ENCODE data around the gene RNF215.
"Not testable (repeated sequence)": the region's sequence is repeated elsewhere in the genome, so short reads cannot be mapped to it uniquely, and the experiment has no call there.

RNF215 gene

DNA sequence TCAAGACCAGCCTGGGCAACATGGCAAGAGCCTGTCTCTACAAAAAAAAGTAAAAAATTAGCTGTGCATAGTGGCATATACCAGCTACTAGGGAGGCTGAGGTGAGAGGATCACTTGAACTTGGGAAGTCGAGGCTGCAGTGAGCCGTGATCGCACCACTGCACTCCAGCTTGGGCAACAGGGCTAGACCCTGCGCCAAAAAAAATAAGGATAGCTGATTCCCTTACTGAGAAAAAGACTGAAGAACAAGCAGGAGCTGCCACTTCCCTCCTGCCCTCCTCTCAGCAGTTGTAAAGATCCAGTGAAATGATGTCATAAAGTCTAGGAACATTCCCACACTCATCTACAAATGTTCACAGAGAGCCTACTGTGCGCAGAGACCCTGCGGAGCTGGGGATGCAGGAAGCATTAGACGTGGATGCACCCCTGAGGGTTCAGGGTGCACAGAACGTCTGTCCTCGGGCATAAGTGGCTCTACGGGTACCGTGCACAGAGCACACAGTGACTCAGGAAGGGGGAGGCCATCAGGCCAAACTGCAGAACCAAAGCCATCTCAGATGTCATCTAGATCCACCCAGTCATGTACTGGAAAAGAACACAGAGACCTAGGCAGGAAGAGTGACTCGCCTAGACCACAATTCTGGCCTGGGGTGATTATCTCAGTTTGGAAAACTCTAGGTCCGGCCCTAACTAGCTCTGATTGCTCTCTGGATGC is 21.3 kb upstream of the RNF215 start:
- Mint-ChIP-seq H3K36me3 (ENCODE audit: low read depth) (peaks cover 24% of the 10 kb centered on the region), H3K27ac (peak overlapping the region; percentile 66), H3K4me1 (peaks cover 34% of the 10 kb centered on the region), H3K9me3 (no peaks in the 10 kb centered on the region), H3K27me3 (ENCODE audit: low read depth, poor library complexity) (peaks cover 9% of the 10 kb centered on the region), H3K4me3 (no peak overlapping the region)
- TF ChIP-seq, protein P1, sequence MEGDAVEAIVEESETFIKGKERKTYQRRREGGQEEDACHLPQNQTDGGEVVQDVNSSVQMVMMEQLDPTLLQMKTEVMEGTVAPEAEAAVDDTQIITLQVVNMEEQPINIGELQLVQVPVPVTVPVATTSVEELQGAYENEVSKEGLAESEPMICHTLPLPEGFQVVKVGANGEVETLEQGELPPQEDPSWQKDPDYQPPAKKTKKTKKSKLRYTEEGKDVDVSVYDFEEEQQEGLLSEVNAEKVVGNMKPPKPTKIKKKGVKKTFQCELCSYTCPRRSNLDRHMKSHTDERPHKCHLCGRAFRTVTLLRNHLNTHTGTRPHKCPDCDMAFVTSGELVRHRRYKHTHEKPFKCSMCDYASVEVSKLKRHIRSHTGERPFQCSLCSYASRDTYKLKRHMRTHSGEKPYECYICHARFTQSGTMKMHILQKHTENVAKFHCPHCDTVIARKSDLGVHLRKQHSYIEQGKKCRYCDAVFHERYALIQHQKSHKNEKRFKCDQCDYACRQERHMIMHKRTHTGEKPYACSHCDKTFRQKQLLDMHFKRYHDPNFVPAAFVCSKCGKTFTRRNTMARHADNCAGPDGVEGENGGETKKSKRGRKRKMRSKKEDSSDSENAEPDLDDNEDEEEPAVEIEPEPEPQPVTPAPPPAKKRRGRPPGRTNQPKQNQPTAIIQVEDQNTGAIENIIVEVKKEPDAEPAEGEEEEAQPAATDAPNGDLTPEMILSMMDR (IDR thresholded peaks at IDR 0.05), result no peak
- DNase-seq, result no peak

DNA sequence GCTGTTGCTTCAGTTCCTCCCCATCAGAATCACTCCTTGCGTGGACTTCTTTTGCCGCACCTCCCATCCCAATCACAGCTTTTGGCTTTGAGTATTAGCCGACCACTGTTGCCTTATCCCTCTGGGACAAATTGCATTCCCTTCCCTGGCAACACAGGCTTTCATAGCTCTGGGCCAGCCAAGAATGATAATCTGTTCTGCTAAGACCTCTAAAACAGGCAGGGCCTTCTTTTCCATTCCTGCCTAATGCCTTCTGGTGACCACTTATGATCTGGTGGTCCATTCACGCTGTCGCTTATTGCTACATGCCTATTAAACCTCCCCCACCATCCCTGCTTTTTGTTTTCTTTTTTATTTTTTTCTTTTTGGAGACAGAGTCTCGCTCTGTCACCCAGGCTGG is 19.2 kb upstream of the RNF215 start:
- H3K4me1 Mint-ChIP-seq, result peaks cover 35% of the 10 kb centered on the region

DNA sequence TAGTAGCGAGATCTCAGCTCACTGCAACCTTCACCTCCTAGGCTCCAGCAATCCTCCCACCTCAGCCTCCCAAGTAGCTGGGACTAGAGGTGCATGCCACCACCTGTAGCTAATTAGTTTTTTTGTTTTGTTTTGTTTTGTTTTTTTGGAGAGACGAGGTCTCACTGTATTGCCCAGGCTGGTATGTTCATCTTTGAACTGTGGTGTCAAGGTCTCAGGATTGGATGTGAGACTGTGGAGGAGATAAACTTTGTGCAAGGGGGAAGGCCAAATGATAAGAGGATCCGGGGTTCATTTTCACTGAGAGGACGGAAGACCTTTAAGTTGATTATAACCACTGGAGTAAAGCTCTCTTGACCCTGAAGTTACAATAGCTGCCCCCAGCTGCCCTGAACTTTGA is 18.5 kb upstream of the RNF215 start:
- no peak for DNase-seq
- Mint-ChIP-seq H3K27me3 (ENCODE audit: low read depth, poor library complexity) (peaks cover 9% of the 10 kb centered on the region), H3K36me3 (ENCODE audit: low read depth) (peaks cover 16% of the 10 kb centered on the region), H3K9me3 (no peaks in the 10 kb centered on the region), H3K27ac (no peak overlapping the region), H3K4me1 (peaks cover 35% of the 10 kb centered on the region), H3K4me3 (no peak overlapping the region)
- TF ChIP-seq, protein P1 (IDR thresholded peaks at IDR 0.05), result no peak

More for the DNA sequence above, 19.2 kb upstream of the RNF215 start:
- no peak overlapping the region for H3K4me3 Mint-ChIP-seq
- peak overlapping the region; percentile 65 for H3K27ac Mint-ChIP-seq
- TF ChIP-seq, protein P1 (IDR thresholded peaks at IDR 0.05), result no peak
- peaks cover 9% of the 10 kb centered on the region for H3K27me3 Mint-ChIP-seq (ENCODE audit: low read depth, poor library complexity)
- H3K9me3 Mint-ChIP-seq, result no peaks in the 10 kb centered on the region
- DNase-seq, result no peak
- peaks cover 16% of the 10 kb centered on the region for H3K36me3 Mint-ChIP-seq (ENCODE audit: low read depth)

DNA sequence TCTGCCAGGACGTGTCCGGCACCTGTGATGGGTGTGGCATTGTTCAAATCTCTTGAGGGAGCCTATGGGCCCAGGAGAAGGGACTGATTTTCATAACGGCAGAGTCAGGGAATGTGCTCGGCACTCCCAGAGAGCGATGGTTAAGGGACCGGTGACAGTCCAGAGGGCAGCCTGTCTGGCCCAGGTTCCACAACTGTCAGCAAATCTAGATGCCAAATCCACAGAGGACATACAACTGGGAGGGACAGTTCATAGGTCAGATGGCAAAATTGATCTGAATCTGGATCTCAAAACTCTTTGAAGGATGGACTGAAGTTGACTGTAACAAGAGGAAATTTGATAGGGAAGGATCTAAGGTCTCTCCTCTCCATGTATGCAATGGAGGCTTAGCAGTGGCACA is 17.1 kb upstream of the RNF215 start:
- TF ChIP-seq, protein P1 (IDR thresholded peaks at IDR 0.05), result no peak
- H3K36me3 Mint-ChIP-seq (ENCODE audit: low read depth), result peaks cover 16% of the 10 kb centered on the region
- no peak for DNase-seq
- no peak overlapping the region for H3K27ac Mint-ChIP-seq
- peaks cover 9% of the 10 kb centered on the region for H3K27me3 Mint-ChIP-seq (ENCODE audit: low read depth, poor library complexity)
- H3K4me3 Mint-ChIP-seq, result no peak overlapping the region
- H3K4me1 Mint-ChIP-seq, result peaks cover 38% of the 10 kb centered on the region
- no peaks in the 10 kb centered on the region for H3K9me3 Mint-ChIP-seq

DNA sequence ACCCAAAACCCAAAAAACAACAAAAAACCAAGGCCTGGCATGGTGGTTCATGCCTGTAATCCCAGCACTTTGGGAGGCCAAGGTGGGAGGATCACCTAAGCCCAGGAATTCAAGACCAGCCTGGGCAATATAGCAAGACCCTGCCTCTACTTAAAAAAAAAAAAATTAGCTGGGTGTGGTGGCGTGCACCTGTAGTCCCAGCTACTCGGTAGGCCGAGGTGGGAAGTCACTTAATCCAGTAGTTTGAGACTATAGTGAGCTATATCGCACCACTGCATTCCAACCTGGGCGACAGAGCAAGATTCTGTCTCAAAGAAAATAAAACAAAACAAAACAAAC is 15.5 kb upstream of the RNF215 start:
- not testable (repeated sequence) for H3K9me3 Mint-ChIP-seq, H3K27ac Mint-ChIP-seq, H3K4me3 Mint-ChIP-seq, DNase-seq
- Mint-ChIP-seq H3K4me1 (peaks cover 43% of the 10 kb centered on the region), H3K27me3 (ENCODE audit: low read depth, poor library complexity) (peaks cover 19% of the 10 kb centered on the region), H3K36me3 (ENCODE audit: low read depth) (peaks cover 16% of the 10 kb centered on the region)

DNA sequence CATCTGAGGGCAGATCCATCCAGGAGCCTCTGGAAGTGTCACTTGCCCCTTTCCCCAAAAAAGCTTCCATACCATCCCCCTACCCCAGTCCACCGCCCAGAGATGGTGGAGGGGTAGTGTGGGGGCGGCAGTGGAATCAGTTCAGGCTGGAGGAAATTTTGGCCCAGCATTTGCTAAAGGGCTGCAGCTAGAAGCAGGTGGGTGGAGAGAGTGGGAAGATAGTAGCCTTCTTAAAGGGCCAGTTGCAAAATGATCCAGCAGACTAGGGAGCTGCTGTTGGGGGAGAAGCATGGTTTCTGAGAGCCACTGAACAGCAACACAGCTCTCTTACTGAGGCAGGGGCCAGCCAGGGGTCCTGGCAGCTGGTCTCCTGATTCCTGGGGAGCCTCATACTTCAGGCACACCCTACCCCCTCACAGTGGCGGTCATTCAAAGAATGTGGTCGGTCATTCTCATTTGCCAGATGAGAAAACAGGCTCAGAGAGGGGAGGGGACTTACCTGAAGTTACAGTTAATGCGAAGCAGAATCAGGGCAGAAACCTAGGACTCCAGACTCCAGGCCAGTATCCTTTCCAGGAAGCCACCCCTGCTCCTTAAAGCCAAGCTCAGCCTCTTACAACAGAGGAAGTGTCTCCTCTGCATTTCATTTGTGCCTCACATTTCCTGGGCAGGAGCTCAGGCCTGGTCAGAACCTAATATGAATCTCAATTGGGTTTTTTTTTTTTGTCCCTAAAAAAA is 15.0 kb upstream of the RNF215 start:
- H3K27me3 Mint-ChIP-seq (ENCODE audit: low read depth, poor library complexity), result peaks cover 23% of the 10 kb centered on the region
- no peak overlapping the region for H3K4me3 Mint-ChIP-seq
- H3K4me1 Mint-ChIP-seq, result peaks cover 47% of the 10 kb centered on the region
- no peak overlapping the region for H3K27ac Mint-ChIP-seq
- H3K9me3 Mint-ChIP-seq, result no peaks in the 10 kb centered on the region
- DNase-seq, result no peak
- peaks cover 14% of the 10 kb centered on the region for H3K36me3 Mint-ChIP-seq (ENCODE audit: low read depth)
- TF ChIP-seq, protein P1 (IDR thresholded peaks at IDR 0.05), result no peak

DNA sequence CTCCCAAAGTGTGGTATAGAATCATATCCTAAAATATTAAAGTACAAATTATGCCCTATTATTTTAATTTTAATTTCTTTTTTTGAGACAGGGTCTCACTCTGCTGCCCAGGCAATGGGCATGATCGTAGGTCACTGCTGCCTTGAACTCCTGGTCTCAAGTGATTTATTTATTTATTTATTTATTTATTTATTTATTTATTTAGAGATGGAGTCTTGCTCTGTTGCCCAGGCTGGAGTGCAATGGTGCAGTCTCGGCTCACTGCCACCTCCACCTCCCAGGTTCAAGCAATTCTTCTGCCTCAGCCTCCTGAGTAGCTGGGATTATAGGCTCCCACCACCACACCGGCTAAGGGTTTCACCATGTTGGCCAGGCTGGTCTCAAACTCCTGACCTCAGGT is 13.8 kb upstream of the RNF215 start:
- not testable (repeated sequence) for H3K36me3 Mint-ChIP-seq (ENCODE audit: low read depth); H3K4me3 Mint-ChIP-seq; DNase-seq; H3K9me3 Mint-ChIP-seq; H3K27ac Mint-ChIP-seq
- H3K27me3 Mint-ChIP-seq (ENCODE audit: low read depth, poor library complexity), result peaks cover 26% of the 10 kb centered on the region
- H3K4me1 Mint-ChIP-seq, result peaks cover 46% of the 10 kb centered on the region

Measured in nephron progenitor cell (in vitro differentiated cells).